Left ventricle myocardium inferior (tissue), 1 donor: ENCODE data around the gene TOGARAM1. TPM values are rescaled to one million over a fixed set of nuclear protein-coding genes. Genes with fewer than 3 reads are reported as not detected.

Experiments used
- DNase-seq: peaks from one replicate; pipeline ENCODE4 v3.0.0-alpha.2; 2020
- H3K27ac ChIP-seq: fragments of 200-600 bp; replicated peaks from 2 replicates; pipeline ENCODE4 v1.8.0; 2021
- H3K27me3 ChIP-seq: fragments of 200-600 bp; 2 replicates; pipeline ENCODE4 v1.8.0; 2021; ENCODE audit warnings: low read depth
- H3K36me3 ChIP-seq: fragments of 200-600 bp; 2 replicates; pipeline ENCODE4 v1.8.0; 2021
- H3K4me1 ChIP-seq: fragments of 200-600 bp; 2 replicates; pipeline ENCODE4 v1.8.0; 2021
- H3K4me3 ChIP-seq: fragments of 200-600 bp; 2 replicates; pipeline ENCODE4 v1.8.0; 2021; ENCODE audit warnings: mild to moderate bottlenecking, moderate library complexity
- H3K9me3 ChIP-seq: fragments of 200-600 bp; replicated peaks from 2 replicates; pipeline ENCODE4 v1.8.0; 2021
- CTCF ChIP-seq: fragments of 200-600 bp; IDR thresholded peaks from 2 replicates; pipeline ENCODE4 v1.8.0; 2021; ENCODE audit warnings: antibody characterized with exemption, mild to moderate bottlenecking, borderline replicate concordance
- intact Hi-C: fragments of 100-400 bp; cut with micrococcal nuclease; formaldehyde crosslinking; loops from one replicate; pipeline ENCODE4 v1.11.0; 2022
- total RNA-seq: library from RNA; stranded (reverse); fragmentation: NEBNext Ultra II Directional; extraction: Animal tissue kit (Norgen Biotek cat#: 25700); gene quantifications from one replicate; pipeline ENCODE4 v1.2.1, GENCODE V29; 2021
- donor health status: DM: no; HTN: yes; CAD: no; lungs with severe emphysema.

Gene TOGARAM1
- total RNA-seq, 1 donor from 2014 or later = 21.6 TPM

- TF ChIP-seq CTCF = no peak
- Histone ChIP-seq H3K27ac (no peak overlapping the region), H3K4me3 (no peak overlapping the region), H3K4me1 (peaks cover 23% of the 10 kb centered on the region), H3K9me3 (no peaks in the 10 kb centered on the region), H3K27me3 (no peaks in the 10 kb centered on the region), H3K36me3 (peaks cover 43% of the 10 kb centered on the region)
- no peak for DNase-seq
- intact Hi-C loops = no loop called here
These were observed 132.3 kb downstream of the TOGARAM1 start for GRCh38 chr14:45094275-45094674.

- H3K9me3 ChIP-seq = no peaks in the 10 kb centered on the region
- H3K27ac ChIP-seq = no peak overlapping the region
- DNase-seq = no peak
- H3K36me3 ChIP-seq = peaks cover 52% of the 10 kb centered on the region
- peaks cover 14% of the 10 kb centered on the region for H3K4me1 ChIP-seq
- H3K4me3 ChIP-seq = no peak overlapping the region
- intact Hi-C loops = no loop called here
- H3K27me3 ChIP-seq = no peaks in the 10 kb centered on the region
- no peak for TF ChIP-seq CTCF
These were observed 133.2 kb downstream of the TOGARAM1 start for GRCh38 chr14:45095143-45095542.

- no peaks in the 10 kb centered on the region for H3K9me3 ChIP-seq
- no peak overlapping the region for H3K4me3 ChIP-seq
- no peak overlapping the region for H3K27ac ChIP-seq
- peaks cover 63% of the 10 kb centered on the region for H3K36me3 ChIP-seq
- peaks cover 5% of the 10 kb centered on the region for H3K4me1 ChIP-seq
- no peaks in the 10 kb centered on the region for H3K27me3 ChIP-seq
- intact Hi-C loops = no loop called here
- no peak for DNase-seq
- no peak for TF ChIP-seq CTCF
These were observed 134.2 kb downstream of the TOGARAM1 start for GRCh38 chr14:45096218-45096617.

GRCh38 chr14:45103806-45104205 lies 141.8 kb downstream of the TOGARAM1 start:
- H3K36me3 ChIP-seq = peaks cover 83% of the 10 kb centered on the region
- no peaks in the 10 kb centered on the region for H3K4me1 ChIP-seq
- TF ChIP-seq CTCF = no peak
- no peak overlapping the region for H3K27ac ChIP-seq
- no peaks in the 10 kb centered on the region for H3K9me3 ChIP-seq
- intact Hi-C loops = no loop called here
- H3K27me3 ChIP-seq = no peaks in the 10 kb centered on the region
- DNase-seq = no peak
- H3K4me3 ChIP-seq = no peak overlapping the region

- no peak for DNase-seq
- Histone ChIP-seq H3K27me3 (no peaks in the 10 kb centered on the region), H3K4me3 (no peak overlapping the region), H3K36me3 (peaks cover 83% of the 10 kb centered on the region), H3K9me3 (no peaks in the 10 kb centered on the region), H3K27ac (no peak overlapping the region), H3K4me1 (no peaks in the 10 kb centered on the region)
- intact Hi-C loops = no loop called here
- no peak for TF ChIP-seq CTCF
These were observed 142.6 kb downstream of the TOGARAM1 start for GRCh38 chr14:45104561-45104960.
